Mammary epithelial cell (primary cell): ENCODE results near the gene CDH13.

Source experiments
- EZH2 ChIP-seq: IDR thresholded peaks from 2 replicates; pipeline ENCODE4 v1.6.1; 2012; ENCODE audit warnings: low read length, inconsistent platforms, borderline replicate concordance
- TF ChIP-seq, protein P1 (sequence below), 2 donors: IDR thresholded peaks in 1 of 2; conservative IDR thresholded peaks in 1 of 2; 2 replicates each; pipeline ENCODE4 v1.5.1; 2011 to 2012; ENCODE audit warnings: inconsistent platforms in 2 of 2, low read length in 2 of 2, mild to moderate bottlenecking in 2 of 2, control low read depth in 1 of 2, low read depth in 1 of 2; ENCODE audit not compliant: insufficient read depth in 1 of 2; ENCODE audit errors: extremely low read depth in 1 of 2

GRCh38 chr16:83517398-83517797 lies 890.6 kb downstream of the CDH13 start:
- TF ChIP-seq, protein P1, sequence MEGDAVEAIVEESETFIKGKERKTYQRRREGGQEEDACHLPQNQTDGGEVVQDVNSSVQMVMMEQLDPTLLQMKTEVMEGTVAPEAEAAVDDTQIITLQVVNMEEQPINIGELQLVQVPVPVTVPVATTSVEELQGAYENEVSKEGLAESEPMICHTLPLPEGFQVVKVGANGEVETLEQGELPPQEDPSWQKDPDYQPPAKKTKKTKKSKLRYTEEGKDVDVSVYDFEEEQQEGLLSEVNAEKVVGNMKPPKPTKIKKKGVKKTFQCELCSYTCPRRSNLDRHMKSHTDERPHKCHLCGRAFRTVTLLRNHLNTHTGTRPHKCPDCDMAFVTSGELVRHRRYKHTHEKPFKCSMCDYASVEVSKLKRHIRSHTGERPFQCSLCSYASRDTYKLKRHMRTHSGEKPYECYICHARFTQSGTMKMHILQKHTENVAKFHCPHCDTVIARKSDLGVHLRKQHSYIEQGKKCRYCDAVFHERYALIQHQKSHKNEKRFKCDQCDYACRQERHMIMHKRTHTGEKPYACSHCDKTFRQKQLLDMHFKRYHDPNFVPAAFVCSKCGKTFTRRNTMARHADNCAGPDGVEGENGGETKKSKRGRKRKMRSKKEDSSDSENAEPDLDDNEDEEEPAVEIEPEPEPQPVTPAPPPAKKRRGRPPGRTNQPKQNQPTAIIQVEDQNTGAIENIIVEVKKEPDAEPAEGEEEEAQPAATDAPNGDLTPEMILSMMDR (conservative IDR thresholded peaks at IDR 0.05 in 1 of 2, IDR thresholded peaks at IDR 0.05 in 1 of 2; ENCODE audit: extremely low read depth in 1 of 2, insufficient read depth in 1 of 2, low read depth in 1 of 2, low read length in 2 of 2) = no peak
- no peak for TF ChIP-seq EZH2
